ENCODE results near the gene PCNX4. TPM values are rescaled to one million over a fixed set of nuclear protein-coding genes. Genes with fewer than 3 reads are reported as not detected.

PCNX4 gene
- total RNA-seq, 2 experiments from 2014 or later, result 49.1 to 54.4 TPM

DNA sequence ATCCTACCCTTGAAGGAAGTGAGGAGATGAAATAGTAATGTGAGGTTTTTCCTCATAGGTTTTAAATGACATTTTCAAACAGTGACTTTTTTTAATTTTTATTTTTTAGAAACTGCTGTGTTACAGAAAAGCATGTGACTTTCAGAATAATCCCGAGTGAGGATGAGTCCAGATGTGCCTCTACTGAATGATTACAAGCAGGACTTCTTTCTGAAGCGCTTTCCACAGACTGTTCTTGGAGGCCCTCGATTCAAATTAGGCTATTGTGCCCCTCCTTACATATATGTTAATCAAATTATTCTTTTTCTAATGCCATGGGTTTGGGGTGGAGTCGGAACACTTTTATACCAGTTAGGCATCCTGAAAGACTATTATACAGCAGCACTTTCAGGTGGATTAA is 15.8 kb downstream of the PCNX4 start:
- H3K9me3 ChIP-seq (ENCODE audit: low read length), result peaks cover 7% of the 10 kb centered on the region; the same call in 1 of the 2 replicates
- CTCF ChIA-PET (ENCODE audit: unreplicated experiment), result no interaction called here

DNA sequence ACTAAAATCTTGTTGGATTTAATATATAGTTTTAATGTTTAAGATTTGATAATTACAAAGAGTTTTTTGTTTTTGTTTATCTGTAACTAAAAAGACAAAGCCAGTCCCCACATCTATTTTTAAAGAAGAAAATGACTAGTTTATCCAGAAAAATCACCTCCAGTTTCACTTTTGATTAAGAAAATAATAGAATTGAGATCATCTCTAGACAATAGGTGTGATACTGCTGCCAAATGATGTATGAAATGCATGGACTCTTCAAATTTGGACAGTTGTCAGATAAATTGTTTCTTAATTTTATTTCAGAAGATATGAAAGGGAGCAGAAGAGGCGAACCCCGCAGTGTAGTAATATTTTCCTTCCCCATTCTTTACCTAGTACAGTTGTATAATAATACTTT is 20.0 kb downstream of the PCNX4 start:
- Histone ChIP-seq H3K79me2 (ENCODE audit: insufficient read depth, low read depth, low read length) (peaks cover 18% of the 10 kb centered on the region; the same call in 1 of the 2 replicates), H3K4me3 (ENCODE audit: low read depth, low read length, poor library complexity, severe bottlenecking) (no peak overlapping the region)
- BruUV-seq (replicated peaks), result no TSS peak

More for the DNA sequence above, 15.8 kb downstream of the PCNX4 start:
- Histone ChIP-seq H3K4me2 (ENCODE audit: low read length) (no peak overlapping the region), H3K4me3 (ENCODE audit: low read depth, low read length, poor library complexity, severe bottlenecking) (no peak overlapping the region), H3K9me2 (ENCODE audit: insufficient read depth, low read length) (no peaks in the 10 kb centered on the region), H3K4me1 (ENCODE audit: insufficient read depth, low read length, poor library complexity, severe bottlenecking) (no peaks in the 10 kb centered on the region), H4K20me1 (ENCODE audit: insufficient read depth, low read length) (no peaks in the 10 kb centered on the region), H3K79me2 (ENCODE audit: insufficient read depth, low read depth, low read length) (peaks cover 52% of the 10 kb centered on the region; the same call in 1 of the 2 replicates), H2AFZ (ENCODE audit: low read length) (no peak overlapping the region), H3K36me3 (ENCODE audit: insufficient read depth, low read length) (peaks cover 58% of the 10 kb centered on the region), H3K27ac (ENCODE audit: low read depth, low read length, poor library complexity, severe bottlenecking) (no peak overlapping the region)
- no peak for DNase-seq (ENCODE audit: low spot score)
- TF ChIP-seq EZH2phosphoT487 (IDR thresholded peaks at IDR 0.05; ENCODE audit: borderline replicate concordance, low read depth, low read length) (no peak), CTCF (conservative IDR thresholded peaks at IDR 0.05; ENCODE audit: low read length) (no peak)
- BruUV-seq (replicated peaks), result no TSS peak
- POLR2A ChIA-PET, result interaction anchor here (1.4 kb wide), 1 partner anchor 18 kb away, joined by 3 read pairs; no protein-coding TSS in a partner anchor
- intact Hi-C loops (cut with micrococcal nuclease; ENCODE audit: unreplicated experiment), result no loop called here

More for the DNA sequence above, 20.0 kb downstream of the PCNX4 start:
- H2AFZ ChIP-seq (ENCODE audit: low read length), result no peak overlapping the region
- TF ChIP-seq CTCF (conservative IDR thresholded peaks at IDR 0.05; ENCODE audit: low read length) (no peak), EZH2phosphoT487 (IDR thresholded peaks at IDR 0.05; ENCODE audit: borderline replicate concordance, low read depth, low read length) (no peak)
- ChIA-PET POLR2A (no interaction called here), CTCF (ENCODE audit: unreplicated experiment) (no interaction called here)
- H3K36me3 ChIP-seq (ENCODE audit: insufficient read depth, low read length), result peaks cover 49% of the 10 kb centered on the region
- no peak overlapping the region for H3K27ac ChIP-seq (ENCODE audit: low read depth, low read length, poor library complexity, severe bottlenecking)
- H3K9me3 ChIP-seq (ENCODE audit: low read length), result no peaks in the 10 kb centered on the region
- H3K9me2 ChIP-seq (ENCODE audit: insufficient read depth, low read length), result no peaks in the 10 kb centered on the region
- no peaks in the 10 kb centered on the region for H3K4me1 ChIP-seq (ENCODE audit: insufficient read depth, low read length, poor library complexity, severe bottlenecking)
- H4K20me1 ChIP-seq (ENCODE audit: insufficient read depth, low read length), result no peaks in the 10 kb centered on the region
- intact Hi-C loops (cut with micrococcal nuclease; ENCODE audit: unreplicated experiment), result no loop called here
- DNase-seq (ENCODE audit: low spot score), result no peak
- H3K4me2 ChIP-seq (ENCODE audit: low read length), result no peak overlapping the region

Data from OCI-LY7 (cell line).